ENCODE measurements around the gene MVP.
"Not testable (repeated sequence)": the region's sequence is repeated elsewhere in the genome, so short reads cannot be mapped to it uniquely, and the experiment has no call there.

MVP gene

DNA sequence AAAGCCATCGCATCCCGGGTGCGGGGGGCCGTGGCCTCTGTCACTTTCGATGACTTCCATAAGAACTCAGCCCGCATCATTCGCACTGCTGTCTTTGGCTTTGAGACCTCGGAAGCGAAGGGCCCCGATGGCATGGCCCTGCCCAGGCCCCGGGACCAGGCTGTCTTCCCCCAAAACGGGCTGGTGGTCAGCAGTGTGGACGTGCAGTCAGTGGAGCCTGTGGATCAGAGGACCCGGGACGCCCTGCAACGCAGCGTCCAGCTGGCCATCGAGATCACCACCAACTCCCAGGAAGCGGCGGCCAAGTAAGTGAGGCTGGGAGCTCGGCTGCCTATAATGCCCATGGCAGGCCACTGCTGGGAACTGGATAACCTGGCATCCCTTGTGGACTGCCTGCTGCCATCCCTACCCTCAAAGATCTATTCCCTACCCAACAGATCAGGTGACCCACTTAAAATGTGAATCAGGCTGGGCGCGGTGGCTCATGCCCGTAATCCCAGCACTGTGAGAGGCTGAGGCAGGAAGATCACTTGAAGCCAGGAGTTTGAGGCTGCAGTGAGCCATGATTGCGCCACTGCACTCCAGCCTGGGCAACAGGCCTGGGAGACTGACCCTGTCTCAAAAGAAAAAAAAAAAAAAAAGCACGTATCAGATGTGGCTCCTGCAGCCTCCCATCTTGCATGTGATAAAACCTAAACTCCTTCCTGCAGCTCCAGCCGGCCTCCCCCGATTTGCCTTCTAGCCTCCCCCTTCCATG lies 24.5 kb downstream of the MVP start:
- DNase-seq, result no peak

DNA sequence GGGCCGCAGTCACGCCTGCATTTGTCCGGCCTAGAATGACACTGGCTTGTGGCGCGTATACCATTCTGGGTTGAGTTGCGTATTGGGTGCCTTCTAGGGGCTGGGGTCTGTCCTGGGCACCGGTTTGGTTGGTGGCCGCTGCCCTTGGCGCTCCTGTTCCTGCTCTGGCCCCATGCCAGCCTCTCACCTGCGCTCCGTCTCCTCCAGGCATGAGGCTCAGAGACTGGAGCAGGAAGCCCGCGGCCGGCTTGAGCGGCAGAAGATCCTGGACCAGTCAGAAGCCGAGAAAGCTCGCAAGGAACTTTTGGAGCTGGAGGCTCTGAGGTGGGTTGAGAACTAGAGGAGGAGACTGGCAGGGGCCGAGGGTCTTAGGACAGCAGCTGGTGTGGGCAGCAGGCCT lies 25.4 kb downstream of the MVP start:
- no peak for DNase-seq

DNA sequence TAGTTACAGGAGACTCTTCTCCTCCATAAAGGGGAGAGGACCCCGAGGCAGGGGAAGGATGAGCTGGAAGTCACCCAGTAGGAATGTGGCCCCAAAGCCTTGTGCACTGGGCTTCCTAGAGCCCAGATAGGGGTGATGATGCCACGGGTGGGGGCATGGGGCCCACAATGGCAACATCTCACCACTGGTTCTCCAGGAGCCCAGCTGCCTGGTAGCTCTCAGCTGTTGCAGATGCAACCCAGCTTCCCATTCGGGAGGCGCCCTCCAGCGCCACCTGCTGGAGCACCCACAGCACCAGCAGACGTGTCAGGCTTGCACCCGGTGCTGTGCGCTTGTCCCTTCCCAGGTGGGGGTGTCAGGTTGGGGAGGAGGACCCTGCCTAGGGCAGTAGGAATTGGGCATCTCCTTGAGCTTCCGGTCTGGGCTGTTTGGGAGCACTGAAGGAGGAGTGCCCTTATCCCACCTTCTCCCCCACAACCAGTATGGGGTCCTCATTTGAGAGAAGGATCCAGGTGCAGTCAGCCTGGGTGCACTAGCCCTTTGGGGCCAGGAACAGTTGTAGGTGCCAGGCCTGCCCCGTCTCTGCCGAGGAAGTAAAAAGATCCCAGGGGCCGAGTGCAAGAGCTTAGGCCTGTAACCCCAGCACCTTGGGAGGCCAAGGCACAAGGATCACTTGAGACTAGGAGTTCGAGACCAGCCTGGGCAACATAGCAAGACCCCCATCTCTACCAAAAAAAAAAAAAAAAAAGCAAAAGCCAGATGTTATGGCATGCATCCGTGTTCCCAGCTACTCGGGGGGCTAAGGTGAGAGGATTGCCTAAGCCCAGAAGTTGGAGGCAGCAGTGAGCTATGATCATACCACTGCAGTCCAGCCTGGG lies 28.4 kb downstream of the MVP start:
- peak; percentile 76 for DNase-seq

DNA sequence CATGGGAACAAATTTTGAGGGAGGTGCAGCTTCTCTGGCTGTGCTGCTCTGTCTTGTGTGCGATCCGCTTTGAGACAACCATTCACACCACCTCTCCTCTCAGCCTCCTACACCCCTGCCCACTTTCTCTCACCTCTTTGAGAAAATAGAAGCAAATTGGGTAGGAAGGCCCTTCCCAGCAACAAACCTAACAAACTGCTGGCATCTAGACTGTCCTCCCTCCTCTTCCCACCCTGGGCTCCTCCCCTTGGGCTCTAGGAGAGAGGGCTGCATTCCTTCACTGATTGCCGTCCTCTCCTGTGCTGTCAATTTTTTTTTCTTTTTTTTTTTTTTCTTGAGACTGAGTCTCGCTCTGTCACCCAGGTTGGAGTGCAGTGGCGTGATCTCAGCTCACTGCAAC lies 29.2 kb downstream of the MVP start:
- no peak for DNase-seq

DNA sequence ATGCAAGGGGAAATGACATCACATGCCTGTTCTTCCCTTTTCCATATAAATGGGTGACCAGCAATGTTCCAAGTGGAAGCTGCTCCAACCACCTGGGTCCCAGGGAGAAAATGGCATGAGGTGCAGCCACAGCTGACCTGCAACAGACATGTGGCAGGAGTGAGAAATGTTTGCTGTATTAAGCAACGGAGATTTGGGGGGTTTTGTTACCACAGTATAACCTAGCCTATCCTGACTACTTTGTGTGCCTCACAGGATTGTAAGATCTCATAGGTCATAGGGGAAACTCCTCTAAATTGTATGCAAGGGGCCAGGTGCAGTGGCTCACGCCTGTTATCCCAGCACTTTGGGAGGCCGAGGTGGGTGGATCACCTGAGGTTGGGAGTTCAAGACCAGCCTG lies 30.7 kb downstream of the MVP start:
- no peak for DNase-seq

DNA sequence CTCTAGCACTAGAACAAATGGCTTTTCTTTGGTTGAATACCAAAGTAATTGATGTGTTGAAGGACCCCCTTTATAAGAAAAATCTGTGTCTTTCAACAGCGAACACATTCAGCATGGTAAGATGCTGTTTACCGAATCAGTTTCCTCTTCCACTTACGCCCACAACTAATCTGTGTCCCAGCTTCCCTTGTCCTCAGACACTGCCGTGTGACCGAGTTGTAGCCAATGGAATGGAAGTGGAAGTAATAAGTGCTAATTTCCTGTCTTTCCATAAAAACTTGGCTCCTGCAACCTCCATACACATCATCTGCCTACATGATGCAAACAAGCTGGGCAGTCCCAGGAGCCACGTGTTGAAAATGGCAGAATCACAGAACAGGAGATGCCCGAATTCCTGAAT lies 32.4 kb downstream of the MVP start:
- no peak for DNase-seq

DNA sequence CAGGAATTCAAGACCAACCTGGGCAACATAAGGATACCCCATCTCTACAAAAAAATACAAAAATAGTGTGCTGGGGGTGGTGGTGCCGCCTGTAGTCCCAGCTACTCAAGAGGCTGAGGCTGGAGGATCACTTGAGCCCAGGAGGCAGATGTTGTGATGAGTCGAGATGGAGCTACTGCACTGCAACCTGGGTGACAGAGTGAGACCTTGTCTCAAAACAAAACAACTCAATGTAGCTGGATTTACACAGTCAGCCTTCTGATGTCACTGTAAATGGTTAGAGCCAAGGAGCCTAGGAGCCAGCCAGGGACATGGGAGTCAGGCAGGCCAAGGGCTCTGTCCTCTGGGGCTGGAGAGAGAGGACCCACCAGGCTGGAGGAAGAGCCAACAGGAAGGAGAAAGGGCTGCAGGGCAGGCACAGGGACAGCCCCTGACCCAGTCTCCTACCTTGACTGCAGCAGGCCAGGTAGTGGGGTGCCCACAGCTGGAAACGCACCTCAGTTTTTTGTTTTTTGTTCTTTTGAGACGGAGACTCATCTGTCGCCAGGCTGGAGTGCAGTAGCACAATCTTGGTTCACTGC lies 34.3 kb downstream of the MVP start:
- no peak for DNase-seq

DNA sequence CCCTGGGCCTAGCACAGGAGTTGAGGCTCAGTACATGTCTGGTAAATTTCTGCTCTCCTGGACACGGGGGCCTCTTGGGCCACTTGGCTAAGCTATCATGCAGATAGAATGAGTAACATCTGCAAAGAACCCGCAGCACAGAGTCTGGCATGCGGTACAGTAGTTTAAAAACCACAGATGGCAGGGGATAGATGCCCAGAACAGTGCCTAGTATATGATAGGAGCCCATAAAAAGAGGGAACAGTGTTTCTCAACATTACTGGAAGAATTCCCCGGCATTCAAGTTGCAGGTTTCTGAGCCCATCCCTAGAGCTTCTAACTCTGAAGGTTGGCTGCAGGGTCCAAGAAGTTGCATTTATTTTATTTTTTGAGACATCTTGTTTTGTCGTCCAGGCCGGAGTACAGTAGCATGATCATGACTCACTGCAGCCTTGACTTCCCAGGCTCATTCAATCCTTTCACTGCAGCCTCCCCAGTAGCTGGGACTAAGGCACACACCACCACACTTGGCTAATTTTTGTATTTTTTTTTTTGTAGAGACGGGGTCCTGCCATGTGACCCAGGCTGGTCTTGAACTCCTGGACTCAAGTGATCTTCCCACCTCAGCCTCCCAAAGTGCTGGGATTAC lies 37.0 kb downstream of the MVP start:
- DNase-seq, result no peak

DNA sequence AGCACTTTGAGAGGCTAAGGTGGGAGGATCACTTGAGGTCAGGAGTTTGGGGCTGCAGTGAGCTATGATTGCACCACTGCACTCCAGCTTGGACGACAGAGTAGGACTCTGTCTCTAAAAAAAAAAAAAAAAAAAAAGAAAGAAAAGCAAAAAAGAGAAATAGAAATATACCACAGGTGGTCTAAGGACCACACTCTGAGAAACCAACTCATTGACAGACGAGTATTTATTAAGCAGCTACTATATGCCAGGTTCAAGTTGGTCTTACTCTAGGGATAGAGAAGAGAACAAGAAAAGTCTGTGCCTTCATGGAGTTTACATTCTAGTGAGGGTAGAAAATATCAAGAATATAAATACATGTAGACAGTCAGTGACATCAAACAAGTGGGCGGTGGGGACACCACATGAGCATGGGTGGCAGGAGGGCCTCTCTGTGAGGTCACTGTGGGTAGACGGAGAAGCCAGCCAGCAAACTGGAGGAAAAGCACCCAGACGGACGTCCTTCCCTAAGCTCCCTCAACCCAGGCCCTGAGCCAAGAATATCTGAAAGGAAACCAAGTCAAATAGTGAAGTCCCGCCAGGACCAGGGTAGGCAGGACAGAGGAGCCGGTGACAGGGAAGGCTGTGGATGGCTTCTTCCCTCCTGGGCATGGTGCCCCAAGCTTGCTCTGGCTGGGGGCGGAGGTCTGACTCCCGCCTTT lies 38.0 kb downstream of the MVP start:
- no peak for DNase-seq

DNA sequence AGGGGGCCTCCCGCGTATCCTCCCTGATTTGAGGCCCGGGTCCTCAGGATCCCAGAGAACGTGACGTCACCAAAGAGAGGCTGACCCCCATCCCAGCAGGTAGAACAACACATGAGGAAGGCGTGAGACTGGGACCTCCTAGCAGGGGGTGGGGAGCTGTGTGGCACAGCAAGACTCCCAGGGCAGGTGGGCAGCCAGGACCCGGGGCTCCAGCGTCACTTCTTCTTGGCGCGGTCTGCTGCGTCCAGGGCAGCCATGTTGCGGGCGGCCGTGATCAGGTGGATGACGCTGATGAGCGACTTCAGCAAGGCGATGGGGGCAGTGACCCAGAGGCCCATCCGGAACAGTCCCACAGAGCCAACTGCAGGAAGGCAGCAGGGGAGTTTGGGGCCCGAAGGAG lies 38.7 kb downstream of the MVP start:
- no peak for DNase-seq

DNA sequence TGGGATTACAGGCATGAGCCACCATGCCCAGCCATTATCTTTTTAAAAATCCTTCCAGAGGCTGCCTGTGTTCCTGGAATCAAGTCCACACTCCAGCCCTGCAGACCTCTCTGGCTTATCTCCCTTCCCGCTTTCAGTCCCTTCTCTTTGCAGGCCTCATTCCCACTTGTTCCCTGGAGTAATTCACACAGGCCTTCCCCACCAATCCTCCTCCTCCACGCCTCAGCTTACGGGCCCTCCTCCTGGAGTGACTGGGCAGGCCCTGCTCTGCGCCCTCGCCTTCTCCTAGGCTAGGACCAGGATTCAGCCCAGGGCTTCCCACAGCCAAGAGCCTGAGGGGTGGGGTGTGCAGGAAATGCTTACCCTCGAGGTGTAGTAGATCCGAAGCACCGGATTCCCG lies 40.0 kb downstream of the MVP start:
- no peak for DNase-seq

DNA sequence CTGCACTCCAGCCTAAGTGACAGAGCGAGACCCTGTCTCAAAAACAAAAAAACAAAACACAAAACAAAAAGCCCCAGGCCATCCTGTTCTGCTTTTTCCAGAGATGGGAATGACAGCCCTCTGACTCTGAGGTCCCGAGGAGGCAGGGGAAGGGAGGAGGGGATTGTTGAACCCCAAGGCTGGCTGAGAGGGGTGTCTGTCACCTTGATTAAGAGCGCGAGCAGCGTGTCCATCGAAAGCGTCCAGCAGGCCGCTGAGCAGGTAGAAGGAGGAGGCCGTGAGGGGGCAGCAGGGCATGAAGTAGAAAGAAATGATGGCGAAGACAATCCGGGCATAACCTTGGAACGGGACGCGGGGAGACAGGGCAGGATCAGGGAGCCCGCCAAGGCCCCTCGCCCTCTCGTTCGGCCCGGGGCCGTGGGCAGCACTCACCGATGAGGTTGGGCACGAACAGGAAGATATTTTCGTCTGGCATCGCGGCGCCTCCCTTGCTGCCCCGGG lies 42.2 kb downstream of the MVP start:
- DNase-seq, result no peak

DNA sequence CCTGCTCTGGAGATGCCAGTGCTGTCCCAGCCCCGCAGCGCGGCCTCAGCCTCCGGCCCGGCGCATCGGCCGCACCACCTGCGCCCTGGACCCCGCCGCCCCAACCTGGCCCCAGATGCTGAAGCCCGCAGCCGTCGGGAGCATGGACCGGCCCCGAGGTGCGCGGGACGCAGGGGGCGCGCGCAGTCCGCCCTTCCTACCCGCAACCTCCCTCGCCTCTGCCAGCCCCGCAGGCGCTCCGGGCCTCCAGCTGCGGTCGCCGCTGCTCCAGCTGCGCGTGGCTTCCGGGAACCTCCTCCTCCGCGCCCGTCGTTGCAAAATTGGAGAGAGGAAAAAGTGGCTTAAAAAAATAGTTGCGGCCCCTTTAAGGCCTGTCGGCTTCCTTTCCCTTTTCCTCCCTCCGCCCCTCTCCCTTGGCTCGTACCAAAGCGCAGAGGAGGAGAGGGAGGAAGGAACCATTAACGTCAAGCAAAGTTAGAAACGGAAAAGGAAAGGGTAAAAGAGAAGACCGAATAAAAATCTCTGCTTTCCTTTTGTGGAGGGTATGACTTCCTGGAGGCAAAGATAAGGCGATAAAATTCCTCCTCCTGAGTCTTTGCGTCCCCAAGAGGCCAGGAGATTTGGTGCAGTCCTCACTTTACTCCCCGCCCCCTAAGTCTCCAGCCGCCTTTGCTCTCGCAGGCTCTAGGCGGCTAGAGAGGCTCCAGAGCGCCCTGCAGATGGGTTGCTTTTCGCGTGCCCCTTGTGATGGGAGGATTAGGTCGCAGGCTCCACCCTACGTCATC lies 42.8 kb downstream of the MVP start, which contains the start of gene CDIPT:
CDIPT (minus strand) TSS at position 343 of the 785 bp plus-strand sequence. CDS start 369 bp downstream, outside the sequence.
- peak; percentile 94 for DNase-seq

DNA sequence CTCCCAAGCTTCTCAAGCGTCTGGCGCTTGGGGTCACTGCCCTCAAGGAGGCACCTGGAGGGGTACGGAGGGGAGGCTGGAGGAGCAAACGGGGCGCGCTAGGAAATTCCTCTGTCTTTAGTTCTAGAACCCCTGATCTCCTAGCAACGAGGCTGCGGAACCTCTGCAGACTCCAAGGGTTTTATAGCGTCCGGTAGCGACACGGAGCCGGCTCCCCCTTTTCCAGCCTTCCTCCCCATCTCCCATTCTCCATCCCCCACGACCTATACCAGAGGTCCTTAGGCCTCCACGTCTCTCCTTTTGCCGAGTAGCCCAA lies 43.4 kb downstream of the MVP start:
- DNase-seq, result no peak

DNA sequence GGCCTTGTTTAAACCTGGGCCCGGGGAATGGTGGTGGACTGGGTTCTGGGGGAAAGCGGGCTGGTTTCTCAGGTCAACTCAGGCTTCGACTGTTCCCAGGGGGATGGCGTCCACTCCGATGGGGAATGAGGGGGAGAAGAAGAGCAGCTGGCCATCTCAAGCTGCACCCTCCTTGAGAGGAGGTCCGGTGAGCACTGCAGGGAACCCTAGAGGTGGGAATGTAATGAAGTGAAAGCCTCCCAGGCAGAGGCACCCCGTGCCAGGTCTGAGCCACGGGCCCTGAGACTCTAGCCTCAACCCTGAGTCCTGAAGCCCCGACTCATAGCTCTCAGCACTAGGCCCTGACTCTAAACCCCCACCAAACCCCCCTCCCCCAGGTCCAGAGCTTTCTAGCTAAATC lies 43.9 kb downstream of the MVP start:
- no peak for DNase-seq

DNA sequence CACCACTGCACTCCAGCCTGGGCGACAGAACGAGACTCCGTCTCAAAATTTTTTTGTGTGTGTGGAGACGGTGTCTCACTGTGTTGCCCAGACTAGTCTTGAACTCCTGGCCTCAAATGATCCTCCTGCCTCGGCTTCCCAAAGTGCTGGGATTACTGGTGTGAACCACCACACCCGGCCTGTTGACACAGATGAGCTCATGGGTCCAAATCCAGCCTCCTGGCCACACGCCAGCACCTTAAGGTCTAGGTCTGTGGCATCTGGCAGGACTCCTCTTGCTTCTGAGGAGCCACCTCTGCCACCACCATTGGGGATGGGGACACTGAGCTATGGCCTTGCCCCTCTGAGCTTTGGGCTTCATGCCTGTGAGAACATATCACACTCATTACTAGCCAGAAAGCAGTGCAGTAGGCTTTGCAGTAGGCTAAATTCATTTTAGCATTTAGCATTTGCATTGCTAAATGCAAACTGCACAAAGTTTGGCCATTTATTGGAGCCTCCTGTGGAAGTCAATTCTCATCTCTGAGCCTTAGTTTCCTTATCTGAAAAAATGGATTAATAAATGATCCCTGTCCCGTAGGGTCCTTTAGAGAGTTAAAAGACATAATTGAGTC lies 48.2 kb downstream of the MVP start:
- DNase-seq, result no peak

DNA sequence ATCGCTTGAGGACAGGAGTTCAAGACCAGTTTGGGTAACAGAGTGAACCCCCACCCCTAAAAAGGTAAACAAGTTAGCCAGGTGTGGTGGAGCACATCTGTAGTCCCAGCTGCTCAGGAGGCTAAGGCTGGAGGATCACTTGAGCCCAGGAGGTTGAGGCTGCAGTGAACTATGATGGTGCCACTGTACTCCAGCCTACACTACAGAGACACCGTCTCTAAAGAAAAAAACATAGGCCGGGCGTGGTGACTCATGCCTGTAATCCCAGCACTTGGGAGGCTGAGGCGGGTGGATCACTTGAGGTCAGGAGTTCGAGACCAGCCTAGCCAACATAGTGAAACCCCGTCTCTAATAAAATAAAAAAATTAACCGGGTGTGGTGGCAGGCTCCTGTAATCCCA lies 48.8 kb downstream of the MVP start:
- DNase-seq, result not testable (repeated sequence)

DNA sequence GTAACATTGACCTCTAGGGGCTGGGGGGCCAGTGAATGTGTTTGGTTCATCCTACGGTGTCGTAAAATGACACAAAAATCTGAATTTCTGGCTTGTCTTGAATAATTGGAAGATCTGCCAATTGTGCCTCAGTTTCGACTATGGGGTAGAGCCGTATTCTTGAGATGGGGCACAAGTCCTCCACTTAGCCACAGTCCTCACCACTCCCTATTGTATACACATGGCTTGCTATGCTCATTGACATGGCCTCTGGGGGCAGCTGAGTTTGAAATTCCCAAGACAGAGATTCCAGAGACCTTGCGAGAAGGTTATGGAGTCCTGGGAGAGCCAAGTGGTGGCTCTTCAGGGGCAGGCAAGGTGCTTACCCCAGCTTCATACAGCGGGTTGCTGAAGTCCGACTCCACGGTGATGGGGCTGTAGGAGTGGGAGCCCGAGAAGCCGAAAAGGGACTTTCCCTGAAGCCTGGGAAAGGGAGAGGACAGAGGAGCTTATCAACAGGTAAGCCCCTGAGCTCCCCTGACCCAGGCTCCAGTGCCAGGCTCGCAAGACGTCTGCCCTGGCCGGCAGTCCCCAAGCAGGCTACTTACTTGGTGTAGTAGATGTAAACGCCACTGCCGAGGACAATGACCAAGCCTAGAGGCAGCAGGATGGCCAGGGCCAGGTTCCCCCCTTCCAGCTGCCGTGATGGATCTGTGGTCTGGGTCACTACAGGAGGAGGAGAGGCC lies 51.7 kb downstream of the MVP start:
- no peak for DNase-seq

DNA sequence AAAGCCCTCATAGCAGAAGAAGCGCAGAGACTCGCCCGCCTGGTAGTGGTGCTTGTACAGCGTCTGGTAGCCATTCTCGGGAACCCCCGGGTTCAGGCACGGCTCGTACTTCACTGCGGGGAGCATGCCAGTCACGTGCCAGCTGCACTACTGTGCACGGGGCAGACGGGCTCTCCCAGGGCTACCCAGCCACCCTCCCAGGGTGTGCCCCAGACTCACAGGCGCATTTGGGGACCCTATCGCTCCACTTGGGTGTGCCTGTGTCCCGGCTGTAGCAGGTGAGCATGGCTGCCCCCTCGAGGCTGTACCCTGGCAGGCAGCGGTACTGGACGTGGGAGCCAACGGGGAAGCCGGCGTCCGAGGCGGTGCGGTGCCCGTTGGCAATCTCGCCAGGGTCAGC lies 53.1 kb downstream of the MVP start:
- no peak for DNase-seq

DNA sequence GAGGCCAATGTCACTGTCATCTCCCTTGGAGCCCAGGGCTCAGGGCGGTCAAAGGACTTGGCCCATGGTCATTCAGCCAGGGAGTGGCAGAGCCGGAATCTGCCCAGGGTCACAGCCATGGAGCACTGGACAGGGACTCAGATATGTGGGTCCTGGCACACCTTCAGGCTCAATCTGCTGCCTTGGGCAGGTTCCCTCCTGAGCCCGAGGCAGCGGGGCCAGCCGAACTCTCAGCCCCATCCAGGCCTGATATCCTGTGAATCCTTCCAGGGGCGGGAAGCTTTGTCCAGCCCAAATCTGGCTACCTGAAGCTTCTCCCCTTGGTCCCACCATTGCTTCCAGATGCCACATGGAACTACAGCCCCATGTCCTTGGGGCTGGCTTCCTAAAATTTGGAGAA lies 54.9 kb downstream of the MVP start:
- no peak for DNase-seq

DNA sequence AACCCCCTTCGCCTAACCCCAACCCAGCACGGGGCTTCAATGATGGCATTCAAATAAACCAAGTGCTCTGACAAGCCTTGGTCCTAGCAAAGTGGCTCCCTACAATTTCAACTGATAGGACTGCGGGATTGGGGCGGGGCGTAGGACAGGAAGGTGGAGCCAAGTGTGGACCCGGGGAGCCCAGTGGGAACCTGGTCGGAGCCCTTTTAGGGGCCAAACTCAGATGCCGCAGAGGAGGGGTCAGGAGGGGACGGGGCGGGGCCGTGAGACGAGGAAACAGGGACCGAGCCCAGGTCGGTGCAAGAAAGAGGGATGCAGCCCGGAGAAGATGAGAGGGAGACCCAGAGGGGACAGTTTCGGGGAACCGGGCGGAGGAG lies 55.9 kb downstream of the MVP start:
- no peak for DNase-seq
